GM12801 (cell line): ENCODE measurements around the gene LYPD6B.

ENCODE experiments used
- CTCF ChIP-seq: IDR thresholded peaks from one replicate; pipeline ENCODE4 v1.5.1; 2011; ENCODE audit warnings: control low read depth; ENCODE audit not compliant: insufficient read length; ENCODE audit errors: extremely low read depth

The LYPD6B gene

GRCh38 chr2:148998165-148998830 is 40.2 kb upstream of the LYPD6B start:
- TF ChIP-seq CTCF = no peak

- no peak for TF ChIP-seq CTCF
These were observed 39.7 kb upstream of the LYPD6B start for GRCh38 chr2:148998831-148999200.

- no peak for TF ChIP-seq CTCF
These were observed 39.0 kb upstream of the LYPD6B start for GRCh38 chr2:148999451-148999921.

- no peak for TF ChIP-seq CTCF
These were observed 38.2 kb upstream of the LYPD6B start for GRCh38 chr2:149000158-149000938.

- TF ChIP-seq CTCF = no peak
These were observed 37.0 kb upstream of the LYPD6B start for GRCh38 chr2:149001496-149001895.

- no peak for TF ChIP-seq CTCF
These were observed 36.1 kb upstream of the LYPD6B start for GRCh38 chr2:149002378-149002890.

GRCh38 chr2:149002891-149003740 is 35.4 kb upstream of the LYPD6B start:
- no peak for TF ChIP-seq CTCF
